ENCODE data around the gene UNC5B. TPM values are rescaled to one million over a fixed set of nuclear protein-coding genes. Genes with fewer than 3 reads are reported as not detected.
A peak's percentile ranks its signal among the peaks of the same experiment; 100 is the strongest.
"Not testable (repeated sequence)": the region's sequence is repeated elsewhere in the genome, so short reads cannot be mapped to it uniquely, and the experiment has no call there.

The UNC5B gene
- polyA plus RNA-seq, 3 donors: 0.04 to 0.72 TPM; not detected in 1

DNA sequence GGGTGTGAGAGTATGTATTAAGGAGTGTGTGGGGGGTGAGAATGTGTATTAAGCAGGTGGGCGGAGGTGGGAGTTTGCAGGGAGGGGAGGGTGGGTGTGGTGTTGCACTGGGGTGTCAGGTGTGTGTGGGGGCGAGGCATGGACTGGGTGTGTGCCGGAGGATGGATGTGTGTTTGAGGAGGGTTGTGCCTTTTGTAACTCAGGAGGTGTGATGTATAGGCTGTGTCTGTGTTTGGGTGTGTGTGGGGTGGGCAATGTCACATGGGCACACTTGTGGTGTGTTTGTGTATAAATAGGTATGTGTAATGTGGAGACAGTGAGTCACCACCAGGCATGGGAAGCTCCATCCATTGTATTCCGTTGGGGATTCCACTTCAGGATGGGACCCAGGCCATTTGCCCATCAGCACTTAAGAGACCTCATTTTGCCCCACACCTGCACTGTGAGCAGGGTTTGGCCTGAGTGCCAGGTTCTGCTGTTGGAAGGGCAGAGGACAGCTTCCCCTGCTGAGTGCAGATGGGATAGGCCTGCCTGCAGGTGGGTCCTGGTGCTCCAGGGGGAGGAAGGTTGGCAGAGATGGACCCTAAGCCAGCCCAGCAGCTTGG, 5.8 kb downstream of the UNC5B start:
- intact Hi-C loops (cut with micrococcal nuclease): no loop called here
- H3K9ac ChIP-seq (ENCODE audit: insufficient read depth, low read length, poor library complexity, severe bottlenecking): no peak overlapping the region
- no peak for DNase-seq
- no peaks in the 10 kb centered on the region for H3K79me2 ChIP-seq (ENCODE audit: insufficient read depth, low read length)
- Mint-ChIP-seq H3K27ac (peak overlapping the region in 1 of 7 donors; percentile 31), H3K27me3 (ENCODE audit: low read depth in 3 of 3) (peaks cover 55 to 65% (median 55%) of the 10 kb centered on the region in 3 donors), H3K4me1 (peaks cover 26% of the 10 kb centered on the region), H3K4me3 (peak overlapping the region; percentile 73 to 84), H3K36me3 (peaks cover 0 to 10% of the 10 kb centered on the region in 2 donors), H3K9me3 (peaks cover 0 to 9% (median 2%) of the 10 kb centered on the region in 7 donors)
- peak overlapping the region; percentile 82 for H3K4me2 ChIP-seq (replicated peaks; ENCODE audit: extremely low read depth, low read length, poor library complexity, severe bottlenecking)
- peaks cover 23 to 53% of the 10 kb centered on the region in 2 donors for H3K27me3 ChIP-seq (ENCODE audit: control insufficient read depth in 2 of 2, insufficient read depth in 2 of 2, low read length in 2 of 2)
- 95% methylated on average over 3 of the region's 4 CpGs for WGBS (ENCODE audit: insufficient coverage)
- H3K4me1 ChIP-seq (ENCODE audit: control insufficient read depth in 1 of 2, insufficient read depth in 2 of 2, low read length in 2 of 2): peaks cover 14 to 25% of the 10 kb centered on the region in 2 donors
- H2AFZ ChIP-seq (ENCODE audit: insufficient read depth, low read depth, low read length, poor library complexity, severe bottlenecking): peak overlapping the region; percentile 82
- peaks cover 0 to 3% of the 10 kb centered on the region in 2 donors for H3K9me3 ChIP-seq (replicated peaks in 1 of 2; ENCODE audit: control insufficient read depth in 1 of 2, insufficient read depth in 1 of 2, low read length in 2 of 2)
- no peak overlapping the region for H3K27ac ChIP-seq (ENCODE audit: low read depth in 1 of 2, low read length in 2 of 2)
- peak overlapping the region in 1 of 3 experiments; percentile 74 for H3K4me3 ChIP-seq (replicated peaks in 1 of 3; ENCODE audit: low read depth in 2 of 3, low read length in 3 of 3)
- H4K20me1 ChIP-seq (ENCODE audit: insufficient read depth, low read length): peaks cover 7% of the 10 kb centered on the region
- H3K36me3 ChIP-seq (replicated peaks in 1 of 2; ENCODE audit: control insufficient read depth in 1 of 2, insufficient read depth in 2 of 2, low read length in 2 of 2): no peaks in the 10 kb centered on the region
- TF ChIP-seq, protein P1, sequence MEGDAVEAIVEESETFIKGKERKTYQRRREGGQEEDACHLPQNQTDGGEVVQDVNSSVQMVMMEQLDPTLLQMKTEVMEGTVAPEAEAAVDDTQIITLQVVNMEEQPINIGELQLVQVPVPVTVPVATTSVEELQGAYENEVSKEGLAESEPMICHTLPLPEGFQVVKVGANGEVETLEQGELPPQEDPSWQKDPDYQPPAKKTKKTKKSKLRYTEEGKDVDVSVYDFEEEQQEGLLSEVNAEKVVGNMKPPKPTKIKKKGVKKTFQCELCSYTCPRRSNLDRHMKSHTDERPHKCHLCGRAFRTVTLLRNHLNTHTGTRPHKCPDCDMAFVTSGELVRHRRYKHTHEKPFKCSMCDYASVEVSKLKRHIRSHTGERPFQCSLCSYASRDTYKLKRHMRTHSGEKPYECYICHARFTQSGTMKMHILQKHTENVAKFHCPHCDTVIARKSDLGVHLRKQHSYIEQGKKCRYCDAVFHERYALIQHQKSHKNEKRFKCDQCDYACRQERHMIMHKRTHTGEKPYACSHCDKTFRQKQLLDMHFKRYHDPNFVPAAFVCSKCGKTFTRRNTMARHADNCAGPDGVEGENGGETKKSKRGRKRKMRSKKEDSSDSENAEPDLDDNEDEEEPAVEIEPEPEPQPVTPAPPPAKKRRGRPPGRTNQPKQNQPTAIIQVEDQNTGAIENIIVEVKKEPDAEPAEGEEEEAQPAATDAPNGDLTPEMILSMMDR (IDR thresholded peaks at IDR 0.05): no peak

DNA sequence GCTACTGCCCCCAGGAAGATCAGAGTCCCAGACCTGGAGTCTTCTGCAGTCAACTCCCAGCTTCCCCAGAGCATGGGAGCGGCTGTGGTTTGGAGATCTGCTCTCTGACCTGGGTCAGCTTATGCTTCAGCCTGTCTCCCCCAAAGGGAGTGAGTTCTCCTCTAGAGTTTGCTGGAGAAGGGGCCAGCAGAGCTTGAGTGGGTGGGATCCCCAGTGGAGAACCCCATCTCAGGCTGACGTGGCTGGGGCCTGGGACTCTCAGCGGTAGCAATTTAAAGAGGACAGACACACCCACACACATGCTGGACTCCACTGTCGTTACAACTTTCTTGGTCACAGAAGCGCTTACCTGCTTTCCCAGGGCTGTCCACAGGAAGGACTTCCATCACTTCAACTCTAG, 6.3 kb downstream of the UNC5B start:
- peaks cover 22% of the 10 kb centered on the region for H3K4me1 Mint-ChIP-seq
- Histone ChIP-seq H3K4me1 (ENCODE audit: control insufficient read depth in 1 of 2, insufficient read depth in 2 of 2, low read length in 2 of 2) (peaks cover 11 to 21% of the 10 kb centered on the region in 2 donors), H3K27ac (ENCODE audit: low read depth in 1 of 2, low read length in 2 of 2) (no peak overlapping the region), H3K36me3 (replicated peaks in 1 of 2; ENCODE audit: control insufficient read depth in 1 of 2, insufficient read depth in 2 of 2, low read length in 2 of 2) (no peaks in the 10 kb centered on the region), H3K4me3 (replicated peaks in 1 of 3; ENCODE audit: low read depth in 2 of 3, low read length in 3 of 3) (no peak overlapping the region), H3K9ac (ENCODE audit: insufficient read depth, low read length, poor library complexity, severe bottlenecking) (no peak overlapping the region), H4K20me1 (ENCODE audit: insufficient read depth, low read length) (peaks cover 7% of the 10 kb centered on the region), H3K9me3 (replicated peaks in 1 of 2; ENCODE audit: control insufficient read depth in 1 of 2, insufficient read depth in 1 of 2, low read length in 2 of 2) (peaks cover 0 to 3% of the 10 kb centered on the region in 2 donors), H3K27me3 (ENCODE audit: control insufficient read depth in 2 of 2, insufficient read depth in 2 of 2, low read length in 2 of 2) (peaks cover 20 to 48% of the 10 kb centered on the region in 2 donors), H3K79me2 (ENCODE audit: insufficient read depth, low read length) (no peaks in the 10 kb centered on the region), H3K4me2 (replicated peaks; ENCODE audit: extremely low read depth, low read length, poor library complexity, severe bottlenecking) (no peak overlapping the region), H2AFZ (ENCODE audit: insufficient read depth, low read depth, low read length, poor library complexity, severe bottlenecking) (no peak overlapping the region)
- H3K27ac Mint-ChIP-seq: no peak overlapping the region
- intact Hi-C loops (cut with micrococcal nuclease): no loop called here
- 88% methylated on average over 1 of the region's 5 CpGs for WGBS (ENCODE audit: insufficient coverage)
- peaks cover 50 to 60% (median 51%) of the 10 kb centered on the region in 3 donors for H3K27me3 Mint-ChIP-seq (ENCODE audit: low read depth in 3 of 3)
- no peak for DNase-seq
- peak overlapping the region in 1 of 2 donors; percentile 84 for H3K4me3 Mint-ChIP-seq
- TF ChIP-seq, protein P1 (IDR thresholded peaks at IDR 0.05): no peak
- H3K36me3 Mint-ChIP-seq: peaks cover 0 to 10% of the 10 kb centered on the region in 2 donors
- H3K9me3 Mint-ChIP-seq: peaks cover 0 to 7% (median 2%) of the 10 kb centered on the region in 7 donors

DNA sequence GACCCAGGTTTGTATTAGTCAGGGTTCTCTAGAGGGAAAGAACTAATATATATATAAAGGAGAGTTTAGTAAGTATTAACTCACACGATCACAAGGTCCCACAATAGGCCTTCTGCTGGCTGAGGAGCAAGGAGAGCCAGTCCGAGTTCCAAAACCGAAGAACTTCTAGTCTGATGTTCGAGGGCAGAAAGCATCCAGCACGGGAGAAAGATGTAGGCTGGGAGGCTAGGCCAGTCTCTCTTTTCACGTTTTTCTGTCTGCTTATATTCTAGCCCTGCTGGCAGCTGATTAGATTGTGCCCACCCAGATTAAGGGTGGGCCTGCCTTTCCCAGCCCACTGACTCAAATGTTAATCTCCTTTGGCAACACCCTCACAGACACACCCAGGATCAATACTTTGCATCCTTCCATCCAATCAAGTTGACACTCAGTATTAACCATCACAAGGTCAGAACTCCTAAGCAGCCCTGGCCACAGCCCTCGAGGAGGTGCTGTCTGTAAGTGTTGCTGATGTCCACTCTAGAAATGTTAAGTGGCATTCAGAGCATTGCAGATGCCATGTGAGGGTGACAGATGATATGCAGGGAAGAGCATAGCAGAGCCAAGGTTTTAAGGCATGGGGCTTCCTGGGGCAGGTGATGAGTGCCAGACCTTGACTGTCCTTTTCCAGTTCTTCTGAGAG, 7.0 kb downstream of the UNC5B start:
- DNase-seq; H3K36me3 Mint-ChIP-seq; H3K4me3 ChIP-seq (replicated peaks in 1 of 3; ENCODE audit: low read depth in 2 of 3, low read length in 3 of 3); intact Hi-C loops (cut with micrococcal nuclease); H3K4me3 Mint-ChIP-seq; H3K27ac Mint-ChIP-seq; H2AFZ ChIP-seq (ENCODE audit: insufficient read depth, low read depth, low read length, poor library complexity, severe bottlenecking); H3K9ac ChIP-seq (ENCODE audit: insufficient read depth, low read length, poor library complexity, severe bottlenecking); H3K79me2 ChIP-seq (ENCODE audit: insufficient read depth, low read length); H3K9me3 ChIP-seq (replicated peaks in 1 of 2; ENCODE audit: control insufficient read depth in 1 of 2, insufficient read depth in 1 of 2, low read length in 2 of 2); H3K4me2 ChIP-seq (replicated peaks; ENCODE audit: extremely low read depth, low read length, poor library complexity, severe bottlenecking); H3K36me3 ChIP-seq (replicated peaks in 1 of 2; ENCODE audit: control insufficient read depth in 1 of 2, insufficient read depth in 2 of 2, low read length in 2 of 2); H3K9me3 Mint-ChIP-seq; H4K20me1 ChIP-seq (ENCODE audit: insufficient read depth, low read length); H3K27ac ChIP-seq (ENCODE audit: low read depth in 1 of 2, low read length in 2 of 2): not testable (repeated sequence)
- Histone ChIP-seq H3K4me1 (ENCODE audit: control insufficient read depth in 1 of 2, insufficient read depth in 2 of 2, low read length in 2 of 2) (peaks cover 11 to 16% of the 10 kb centered on the region in 2 donors), H3K27me3 (ENCODE audit: control insufficient read depth in 2 of 2, insufficient read depth in 2 of 2, low read length in 2 of 2) (peaks cover 12 to 41% of the 10 kb centered on the region in 2 donors)
- Mint-ChIP-seq H3K27me3 (ENCODE audit: low read depth in 3 of 3) (peaks cover 44 to 55% (median 48%) of the 10 kb centered on the region in 3 donors), H3K4me1 (peaks cover 15% of the 10 kb centered on the region)
- 89% methylated on average over 4 of the region's 7 CpGs for WGBS (ENCODE audit: insufficient coverage)

All from CD14-positive monocyte (primary cell).